IMR-90 (cell line): ENCODE measurements around the gene HMGB2. TPM values are rescaled to one million over a fixed set of nuclear protein-coding genes. Genes with fewer than 3 reads are reported as not detected.

Experiments used
- ATAC-seq: fragments of 200-7000 bp; cut with Tn5 transposase; 2 replicates; pipeline ENCODE4 v1.9.1; 2020; ENCODE audit warnings: low read depth, mild to moderate bottlenecking, moderate library complexity
- BruUV-seq: library from RNA; stranded (reverse); fragments of 400-500 nt; replicated peaks from 2 replicates; lab custom pipeline; 2021; lab: Mats Ljungman, UMichigan
- CTCF ChIA-PET: fragments of 300-600 bp; formaldehyde crosslinking; extraction: SDS; loops from one replicate; lab custom pipeline; 2021; ENCODE audit warnings: antibody characterized with exemption; lab: Yijun Ruan, JAX
- POLR2A ChIA-PET: fragments of 300-600 bp; sonication (Branson Sonifier 250); formaldehyde crosslinking; loops from one replicate; lab custom pipeline; 2022; ENCODE audit warnings: antibody characterized with exemption; ENCODE audit not compliant: unreplicated experiment; lab: Charles Lee
- DNase-seq: peaks from one replicate; pipeline ENCODE4 v3.0.0; 2013
- H2AFZ ChIP-seq: replicated peaks from 2 replicates; pipeline ENCODE3; 2013; ENCODE audit warnings: low read length, mild to moderate bottlenecking; ENCODE audit not compliant: poor library complexity
- H2AK5ac ChIP-seq: 2 replicates; pipeline ENCODE4 v1.6.1; 2013; ENCODE audit warnings: low read depth, low read length, inconsistent platforms
- H2AK9ac ChIP-seq: replicated peaks from 2 replicates; pipeline ENCODE3; 2013; ENCODE audit warnings: mild to moderate bottlenecking, low read depth, low read length, moderate library complexity; ENCODE audit not compliant: poor library complexity
- H2BK120ac ChIP-seq: 2 replicates; pipeline ENCODE4 v1.6.1; 2013; ENCODE audit warnings: low read depth, low read length, inconsistent platforms
- H2BK15ac ChIP-seq: 3 replicates; pipeline ENCODE4 v1.6.1; 2013; ENCODE audit warnings: low read depth, low read length, inconsistent platforms
- H2BK20ac ChIP-seq: 2 replicates; pipeline ENCODE4 v1.6.1; 2013; ENCODE audit warnings: low read depth, mild to moderate bottlenecking, inconsistent platforms, low read length, moderate library complexity
- H2BK5ac ChIP-seq: 2 replicates; pipeline ENCODE4 v1.6.1; 2013; ENCODE audit warnings: mild to moderate bottlenecking, low read depth, low read length, inconsistent platforms; ENCODE audit not compliant: poor library complexity, severe bottlenecking
- H3K14ac ChIP-seq: replicated peaks from 2 replicates; pipeline ENCODE4 v1.6.1; 2013; ENCODE audit warnings: low read depth, low read length, inconsistent platforms
- H3K18ac ChIP-seq: 2 replicates; pipeline ENCODE4 v1.6.1; 2013; ENCODE audit warnings: low read depth, low read length, control low read depth
- H3K23ac ChIP-seq: 2 replicates; pipeline ENCODE4 v1.6.1; 2013; ENCODE audit warnings: low read depth, low read length, inconsistent platforms
- H3K27ac ChIP-seq: 2 replicates; pipeline ENCODE4 v1.5.1; 2013; ENCODE audit warnings: mild to moderate bottlenecking, control low read depth, low read length; ENCODE audit not compliant: insufficient read depth
- H3K27me3 ChIP-seq: 2 replicates; pipeline ENCODE4 v1.6.1; 2013; ENCODE audit warnings: low read length; ENCODE audit not compliant: control insufficient read depth, insufficient read depth
- H3K36me3 ChIP-seq: 2 replicates; pipeline ENCODE4 v1.6.1; 2013; ENCODE audit warnings: low read length, mixed read lengths; ENCODE audit not compliant: control insufficient read depth, insufficient read depth
- H3K4ac ChIP-seq: 2 replicates; pipeline ENCODE4 v1.6.1; 2013; ENCODE audit warnings: low read depth, low read length, inconsistent platforms
- H3K4me1 ChIP-seq: 2 replicates; pipeline ENCODE4 v1.6.1; 2013; ENCODE audit warnings: low read length, mixed read lengths; ENCODE audit not compliant: control insufficient read depth, insufficient read depth
- H3K4me2 ChIP-seq: 2 replicates; pipeline ENCODE4 v1.6.1; 2013; ENCODE audit warnings: low read depth, mild to moderate bottlenecking, control low read depth, low read length, moderate library complexity
- H3K4me3 ChIP-seq: 2 replicates; pipeline ENCODE4 v1.5.1; 2013; ENCODE audit warnings: low read depth, mild to moderate bottlenecking, control low read depth, low read length, moderate library complexity; ENCODE audit not compliant: insufficient read depth
- H3K56ac ChIP-seq: 2 replicates; pipeline ENCODE4 v1.6.1; 2013; ENCODE audit warnings: low read length, inconsistent platforms; ENCODE audit not compliant: insufficient read depth; ENCODE audit errors: extremely low read depth
- H3K79me1 ChIP-seq, 2 experiments: 2 replicates each; pipeline ENCODE4 v1.6.1; 2013; ENCODE audit warnings: low read length in 2 of 2, inconsistent platforms in 1 of 2, low read depth in 1 of 2
- H3K9ac ChIP-seq: 2 replicates; pipeline ENCODE4 v1.6.1; 2013; ENCODE audit warnings: low read depth, low read length, control low read depth
- H3K9me1 ChIP-seq: 2 replicates; pipeline ENCODE4 v1.6.1; 2013; ENCODE audit warnings: low read length, inconsistent platforms; ENCODE audit not compliant: insufficient read depth
- H3K9me3 ChIP-seq: 2 replicates; pipeline ENCODE4 v1.6.1; 2013; ENCODE audit warnings: low read length; ENCODE audit not compliant: control insufficient read depth, insufficient read depth
- H4K20me1 ChIP-seq: 2 replicates; pipeline ENCODE4 v1.6.1; 2013; ENCODE audit warnings: low read length, inconsistent platforms; ENCODE audit not compliant: insufficient read depth
- H4K5ac ChIP-seq: 2 replicates; pipeline ENCODE4 v1.6.1; 2013; ENCODE audit warnings: mild to moderate bottlenecking, low read depth, low read length, control low read depth
- H4K8ac ChIP-seq, 2 experiments: 2 replicates each; pipeline ENCODE4 v1.6.1; 2013; ENCODE audit warnings: low read depth in 2 of 2, low read length in 2 of 2, control low read depth in 1 of 2, inconsistent platforms in 1 of 2
- H4K91ac ChIP-seq: 2 replicates; pipeline ENCODE4 v1.6.1; 2013; ENCODE audit warnings: low read depth, low read length, inconsistent platforms; ENCODE audit not compliant: insufficient read depth
- BHLHE40 ChIP-seq: fragments of 150-350 bp; IDR thresholded peaks from 2 replicates; pipeline ENCODE4 v1.6.1; 2016; ENCODE audit warnings: mild to moderate bottlenecking, low read depth, low read length
- CEBPB ChIP-seq: IDR thresholded peaks from 2 replicates; pipeline ENCODE4 v1.6.1; 2012; ENCODE audit warnings: low read depth, low read length, improper control_type of control experiment
- CHD1 ChIP-seq: IDR thresholded peaks from 2 replicates; pipeline ENCODE4 v1.6.1; 2012; ENCODE audit warnings: low read depth, low read length, improper control_type of control experiment
- FOS ChIP-seq: fragments of 150-350 bp; IDR thresholded peaks from 2 replicates; pipeline ENCODE4 v1.6.1; 2016; ENCODE audit warnings: low read depth, low read length
- MAFK ChIP-seq: IDR thresholded peaks from 2 replicates; pipeline ENCODE4 v1.6.1; 2012; ENCODE audit warnings: low read depth, low read length, improper control_type of control experiment
- MAZ ChIP-seq: IDR thresholded peaks from 2 replicates; pipeline ENCODE4 v1.6.1; 2012; ENCODE audit warnings: low read depth, mild to moderate bottlenecking, low read length, improper control_type of control experiment, moderate library complexity, borderline replicate concordance
- MXI1 ChIP-seq: IDR thresholded peaks from 2 replicates; pipeline ENCODE4 v1.6.1; 2012; ENCODE audit warnings: low read depth, mild to moderate bottlenecking, low read length, moderate library complexity, borderline replicate concordance
- RAD21 ChIP-seq: IDR thresholded peaks from 2 replicates; pipeline ENCODE4 v1.6.1; 2012; ENCODE audit warnings: low read length, improper control_type of control experiment
- RCOR1 ChIP-seq: IDR thresholded peaks from 2 replicates; pipeline ENCODE4 v1.6.1; 2012; ENCODE audit warnings: mild to moderate bottlenecking, low read length, improper control_type of control experiment; ENCODE audit not compliant: insufficient replicate concordance
- RFX5 ChIP-seq: IDR thresholded peaks from 2 replicates; pipeline ENCODE4 v1.8.0; 2012; ENCODE audit warnings: low read depth, mild to moderate bottlenecking, low read length, moderate library complexity
- SMC3 ChIP-seq: fragments of 150-350 bp; IDR thresholded peaks from 2 replicates; pipeline ENCODE4 v1.6.1; 2016; ENCODE audit warnings: low read depth, mild to moderate bottlenecking, antibody characterized with exemption, low read length, moderate library complexity
- WGBS, 2 experiments: methylation state at CpG; one replicate each; pipeline versions ENCODE4 v1.1.5 to v1.1.7; 2013; ENCODE audit warnings: missing lambda C conversion rate in 2 of 2; ENCODE audit not compliant: insufficient read length in 1 of 2; ENCODE audit errors: extremely low coverage in 2 of 2; 5-methylcytosine and 5-hydroxymethylcytosine counted together
- dilution Hi-C: fragments of 300-500 bp; cut with HindIII; formaldehyde crosslinking; loops from one replicate; pipeline ENCODE4 v1.14.3; 2018; ENCODE audit warnings: low sequenced_read_pairs; ENCODE audit not compliant: unreplicated experiment
- in situ Hi-C: fragments of 300-500 bp; cut with MboI; formaldehyde crosslinking; loops from 3 replicates; pipeline ENCODE4 v1.14.3; 2019; ENCODE audit warnings: low sequenced_read_pairs, inconsistent platforms, mixed read lengths
- intact Hi-C: fragments of 100-400 bp; cut with micrococcal nuclease; formaldehyde crosslinking; loops from 2 replicates; pipeline ENCODE4 v1.10.0; 2022
- polyA plus RNA-seq, 3 experiments: library from polyadenylated mRNA; depleted of rRNA; stranded (reverse); fragments of >200 nt; gene quantifications; 2 replicates each; pipeline ENCODE4 v1.2.3, GENCODE V29; 2012; ENCODE audit warnings: low replicate concordance in 1 of 3
- total RNA-seq: library from RNA; depleted of rRNA; stranded (reverse); fragments of >200 nt; gene quantifications from 2 replicates; pipeline ENCODE4 v1.2.3, GENCODE V29; 2012
- TF ChIP-seq, protein P1 (sequence below): fragments of 150-350 bp; IDR thresholded peaks from 2 replicates; pipeline ENCODE4 v1.6.1; 2016; ENCODE audit warnings: low read depth, mild to moderate bottlenecking, low read length, moderate library complexity, borderline replicate concordance
- TF ChIP-seq, protein P2 (sequence below): fragments of 150-350 bp; IDR thresholded peaks from 2 replicates; pipeline ENCODE4 v1.6.1; 2017; ENCODE audit warnings: mild to moderate bottlenecking, antibody characterized with exemption, low read length, low read depth
- TF ChIP-seq, protein P3 (sequence below): conservative IDR thresholded peaks from 2 replicates; pipeline ENCODE4 v1.5.1; 2012; ENCODE audit warnings: mild to moderate bottlenecking, low read depth, low read length, improper control_type of control experiment

The HMGB2 gene
- total and polyA plus RNA-seq, 2 of the 4 experiments (the other 2 are of a cell fraction), result 49.3 to 106 TPM

DNA sequence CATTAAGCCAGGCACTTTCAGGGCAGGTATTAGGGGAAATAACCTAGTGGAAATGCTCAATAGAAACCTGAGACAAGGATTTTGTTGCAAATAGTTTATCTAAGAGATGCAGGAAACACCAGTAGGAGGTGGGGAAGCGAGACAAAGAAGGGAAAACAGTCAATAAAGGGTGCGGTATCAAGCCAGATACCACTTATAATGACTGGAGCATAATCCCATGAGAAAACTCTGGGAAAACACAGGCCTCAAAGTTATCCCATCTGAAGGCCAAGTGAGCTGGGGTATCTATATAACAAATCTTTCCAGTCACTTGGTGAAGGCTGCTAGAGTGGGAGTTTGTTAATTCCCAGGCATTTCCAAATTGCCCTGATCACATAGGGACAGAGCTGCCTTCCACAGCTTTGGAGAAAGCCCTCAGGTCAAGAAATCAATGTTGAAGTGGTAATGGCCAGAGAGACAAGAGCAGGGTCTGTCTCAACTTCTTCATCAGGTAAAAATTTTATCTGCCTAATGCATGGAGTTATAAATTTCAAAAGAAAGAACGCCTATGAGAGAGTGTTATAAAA, 9.8 kb upstream of the HMGB2 start:
- Histone ChIP-seq H3K4me1 (peaks cover 2% of the 10 kb centered on the region; the same call in 1 of the 2 replicates), H2BK120ac (no peak overlapping the region), H4K8ac (no peak overlapping the region), H3K9me3 (no peaks in the 10 kb centered on the region), H3K36me3 (no peaks in the 10 kb centered on the region), H2BK20ac (no peak overlapping the region), H3K9me1 (no peaks in the 10 kb centered on the region), H2BK15ac (no peak overlapping the region), H2AK5ac (no peak overlapping the region), H3K56ac (no peak overlapping the region), H3K79me1 (no peaks in the 10 kb centered on the region), H4K5ac (no peak overlapping the region), H3K4me2 (no peak overlapping the region), H2BK5ac (no peak overlapping the region), H3K23ac (no peak overlapping the region), H3K27me3 (no peaks in the 10 kb centered on the region), H2AFZ (no peak overlapping the region), H2AK9ac (no peak overlapping the region), H4K20me1 (no peaks in the 10 kb centered on the region), H4K91ac (no peak overlapping the region), H3K4me3 (no peak overlapping the region), H3K27ac (no peak overlapping the region), H3K4ac (no peak overlapping the region), H3K14ac (no peak overlapping the region), H3K9ac (no peak overlapping the region), H3K18ac (no peak overlapping the region)
- no peak for DNase-seq
- CTCF ChIA-PET, result interaction anchor here (0.6 kb wide), 1 partner anchor 43 kb away, joined by 3 read pairs; no protein-coding TSS in a partner anchor
- in situ Hi-C loops (no loop called here), intact Hi-C loops (no loop called here), dilution Hi-C loops (no loop called here)
- TF ChIP-seq MAZ (no peak), RCOR1 (no peak), MAFK (no peak), RAD21 (no peak), SMC3 (no peak), CEBPB (no peak), MXI1 (no peak), FOS (no peak), CHD1 (no peak), RFX5 (no peak), BHLHE40 (no peak)
- TF ChIP-seq, protein P1, sequence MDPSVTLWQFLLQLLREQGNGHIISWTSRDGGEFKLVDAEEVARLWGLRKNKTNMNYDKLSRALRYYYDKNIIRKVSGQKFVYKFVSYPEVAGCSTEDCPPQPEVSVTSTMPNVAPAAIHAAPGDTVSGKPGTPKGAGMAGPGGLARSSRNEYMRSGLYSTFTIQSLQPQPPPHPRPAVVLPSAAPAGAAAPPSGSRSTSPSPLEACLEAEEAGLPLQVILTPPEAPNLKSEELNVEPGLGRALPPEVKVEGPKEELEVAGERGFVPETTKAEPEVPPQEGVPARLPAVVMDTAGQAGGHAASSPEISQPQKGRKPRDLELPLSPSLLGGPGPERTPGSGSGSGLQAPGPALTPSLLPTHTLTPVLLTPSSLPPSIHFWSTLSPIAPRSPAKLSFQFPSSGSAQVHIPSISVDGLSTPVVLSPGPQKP, result no peak
- TF ChIP-seq, protein P2, sequence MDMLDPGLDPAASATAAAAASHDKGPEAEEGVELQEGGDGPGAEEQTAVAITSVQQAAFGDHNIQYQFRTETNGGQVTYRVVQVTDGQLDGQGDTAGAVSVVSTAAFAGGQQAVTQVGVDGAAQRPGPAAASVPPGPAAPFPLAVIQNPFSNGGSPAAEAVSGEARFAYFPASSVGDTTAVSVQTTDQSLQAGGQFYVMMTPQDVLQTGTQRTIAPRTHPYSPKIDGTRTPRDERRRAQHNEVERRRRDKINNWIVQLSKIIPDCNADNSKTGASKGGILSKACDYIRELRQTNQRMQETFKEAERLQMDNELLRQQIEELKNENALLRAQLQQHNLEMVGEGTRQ, result no peak
- TF ChIP-seq, protein P3, sequence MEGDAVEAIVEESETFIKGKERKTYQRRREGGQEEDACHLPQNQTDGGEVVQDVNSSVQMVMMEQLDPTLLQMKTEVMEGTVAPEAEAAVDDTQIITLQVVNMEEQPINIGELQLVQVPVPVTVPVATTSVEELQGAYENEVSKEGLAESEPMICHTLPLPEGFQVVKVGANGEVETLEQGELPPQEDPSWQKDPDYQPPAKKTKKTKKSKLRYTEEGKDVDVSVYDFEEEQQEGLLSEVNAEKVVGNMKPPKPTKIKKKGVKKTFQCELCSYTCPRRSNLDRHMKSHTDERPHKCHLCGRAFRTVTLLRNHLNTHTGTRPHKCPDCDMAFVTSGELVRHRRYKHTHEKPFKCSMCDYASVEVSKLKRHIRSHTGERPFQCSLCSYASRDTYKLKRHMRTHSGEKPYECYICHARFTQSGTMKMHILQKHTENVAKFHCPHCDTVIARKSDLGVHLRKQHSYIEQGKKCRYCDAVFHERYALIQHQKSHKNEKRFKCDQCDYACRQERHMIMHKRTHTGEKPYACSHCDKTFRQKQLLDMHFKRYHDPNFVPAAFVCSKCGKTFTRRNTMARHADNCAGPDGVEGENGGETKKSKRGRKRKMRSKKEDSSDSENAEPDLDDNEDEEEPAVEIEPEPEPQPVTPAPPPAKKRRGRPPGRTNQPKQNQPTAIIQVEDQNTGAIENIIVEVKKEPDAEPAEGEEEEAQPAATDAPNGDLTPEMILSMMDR, result no peak
- BruUV-seq, result no TSS peak
- no CpG with 5 or more reads among the region's 3 CpGs for WGBS, 2 experiments
- POLR2A ChIA-PET, result no interaction called here
- no peak for ATAC-seq
